HEK293 (cell line): Measurements from ENCODE around the gene ZSWIM6.
A peak's percentile ranks its signal among the peaks of the same experiment; 100 is the strongest.

Experiments used
- CTCF ChIA-PET: fragments of 350-600 bp; formaldehyde crosslinking; extraction: SDS; loops from one replicate; lab custom pipeline; 2021; ENCODE audit warnings: antibody characterized with exemption; lab: Yijun Ruan, JAX
- POLR2A ChIA-PET: fragments of 300-600 bp; formaldehyde crosslinking; extraction: SDS; loops from one replicate; lab custom pipeline; 2020; ENCODE audit warnings: antibody characterized with exemption, inconsistent platforms; lab: Yijun Ruan, JAX
- H3K27ac ChIP-seq: fragments of 200-500 bp; sonication (Bioruptor generic); 2 replicates; pipeline ENCODE4 v1.5.1; 2014; ENCODE audit warnings: low read depth, low read length, control low read depth, inconsistent platforms; ENCODE audit errors: extremely low read depth
- H3K36me3 ChIP-seq, 2 experiments: fragments of 200-500 bp in 1 of 2; sonication (Bioruptor generic) in 1 of 2; 1 replicate in 1 of 2; 2 replicates in 1 of 2; pipeline ENCODE4 v1.5.1; 2014 to 2017; ENCODE audit warnings: inconsistent platforms in 2 of 2, low read length in 2 of 2; ENCODE audit not compliant: control insufficient read depth in 2 of 2, insufficient read depth in 1 of 2
- H3K4me1 ChIP-seq: fragments of 200-500 bp; sonication (Bioruptor generic); 2 replicates; pipeline ENCODE4 v1.5.1; 2014; ENCODE audit warnings: mild to moderate bottlenecking, low read length, inconsistent platforms; ENCODE audit not compliant: control insufficient read depth, insufficient read depth
- H3K4me3 ChIP-seq: 2 replicates; pipeline ENCODE4 v1.5.1; 2011; ENCODE audit warnings: low read depth, mild to moderate bottlenecking, control low read depth, low read length, moderate library complexity
- H3K9me3 ChIP-seq: fragments of 200-500 bp; sonication (Bioruptor generic); 2 replicates; pipeline ENCODE4 v1.5.1; 2014; ENCODE audit warnings: low read depth, low read length, inconsistent platforms; ENCODE audit not compliant: control insufficient read depth, insufficient read depth
- BCL11B ChIP-seq: fragments of 450-650 bp; formaldehyde crosslinking; IDR thresholded peaks from 2 replicates; pipeline ENCODE4 v1.5.1; 2016; ENCODE audit warnings: low read depth, missing biosample characterization, missing genetic modification characterization
- GLI4 ChIP-seq: fragments of 450-650 bp; formaldehyde crosslinking; IDR thresholded peaks from 2 replicates; pipeline ENCODE4 v1.5.1; 2016; ENCODE audit warnings: missing biosample characterization, missing genetic modification characterization
- GLIS1 ChIP-seq: fragments of 450-650 bp; formaldehyde crosslinking; IDR thresholded peaks from 2 replicates; pipeline ENCODE4 v1.5.1; 2016; ENCODE audit warnings: missing biosample characterization, missing genetic modification characterization
- HIC1 ChIP-seq: fragments of 450-650 bp; formaldehyde crosslinking; IDR thresholded peaks from 2 replicates; pipeline ENCODE4 v1.5.1; 2016; ENCODE audit warnings: missing biosample characterization, missing genetic modification characterization
- PRDM6 ChIP-seq: fragments of 450-650 bp; formaldehyde crosslinking; IDR thresholded peaks from 2 replicates; pipeline ENCODE4 v1.5.1; 2017; ENCODE audit warnings: missing biosample characterization, missing genetic modification characterization
- SP3 ChIP-seq: fragments of 450-650 bp; formaldehyde crosslinking; IDR thresholded peaks from 2 replicates; pipeline ENCODE4 v1.5.1; 2016; ENCODE audit warnings: missing biosample characterization, missing genetic modification characterization
- SP7 ChIP-seq: fragments of 450-650 bp; formaldehyde crosslinking; IDR thresholded peaks from 2 replicates; pipeline ENCODE4 v1.5.1; 2016; ENCODE audit warnings: missing biosample characterization, missing genetic modification characterization
- ZBTB44 ChIP-seq: fragments of 450-650 bp; IDR thresholded peaks from 2 replicates; pipeline ENCODE4 v1.5.1; 2018; ENCODE audit warnings: missing biosample characterization, mild to moderate bottlenecking, missing genetic modification characterization
- ZNF174 ChIP-seq: fragments of 450-650 bp; formaldehyde crosslinking; IDR thresholded peaks from 2 replicates; pipeline ENCODE4 v1.5.0; 2017; ENCODE audit warnings: missing biosample characterization, mild to moderate bottlenecking, missing genetic modification characterization
- ZNF184 ChIP-seq: fragments of 450-650 bp; IDR thresholded peaks from 2 replicates; pipeline ENCODE4 v1.5.1; 2018; ENCODE audit warnings: missing biosample characterization, mild to moderate bottlenecking, missing genetic modification characterization
- ZNF354C ChIP-seq: fragments of 450-650 bp; formaldehyde crosslinking; IDR thresholded peaks from 2 replicates; pipeline ENCODE4 v1.5.1; 2016; ENCODE audit warnings: missing biosample characterization, missing genetic modification characterization, low read depth, borderline replicate concordance
- ZNF394 ChIP-seq: fragments of 450-650 bp; formaldehyde crosslinking; IDR thresholded peaks from 2 replicates; pipeline ENCODE4 v1.5.1; 2016; ENCODE audit warnings: missing biosample characterization, missing genetic modification characterization, mild to moderate bottlenecking, moderate library complexity, borderline replicate concordance
- ZNF501 ChIP-seq: fragments of 450-650 bp; formaldehyde crosslinking; IDR thresholded peaks from 2 replicates; pipeline ENCODE4 v1.5.1; 2016; ENCODE audit warnings: missing biosample characterization, missing genetic modification characterization
- ZNF510 ChIP-seq: fragments of 450-650 bp; formaldehyde crosslinking; IDR thresholded peaks from 2 replicates; pipeline ENCODE4 v1.5.1; 2018; ENCODE audit warnings: mild to moderate bottlenecking, missing genetic modification characterization, missing biosample characterization; ENCODE audit not compliant: insufficient replicate concordance
- ZNF514 ChIP-seq: fragments of 450-650 bp; formaldehyde crosslinking; IDR thresholded peaks from 2 replicates; pipeline ENCODE4 v1.5.1; 2016; ENCODE audit warnings: missing biosample characterization, missing genetic modification characterization
- ZNF629 ChIP-seq: fragments of 450-650 bp; formaldehyde crosslinking; IDR thresholded peaks from 2 replicates; pipeline ENCODE4 v1.5.1; 2017; ENCODE audit warnings: missing biosample characterization, missing genetic modification characterization
- ZNF747 ChIP-seq: fragments of 450-650 bp; formaldehyde crosslinking; IDR thresholded peaks from 2 replicates; pipeline ENCODE4 v1.5.1; 2016; ENCODE audit warnings: missing biosample characterization, missing genetic modification characterization

The ZSWIM6 gene

GRCh38 chr5:61493973-61494372 is 161.9 kb downstream of the ZSWIM6 start:
- ChIA-PET CTCF (no interaction called here), POLR2A (no interaction called here)
- Histone ChIP-seq H3K27ac (no peak overlapping the region), H3K4me3 (no peak overlapping the region), H3K36me3 (peaks cover 0 to 5% of the 10 kb centered on the region in 2 experiments; a peak in 2 of 3 replicates), H3K4me1 (no peaks in the 10 kb centered on the region), H3K9me3 (no peaks in the 10 kb centered on the region)
- TF ChIP-seq SP3 (no peak), ZNF354C (tag by site-specific recombination) (no peak), ZNF514 (tag by site-specific recombination) (no peak), ZNF501 (no peak), ZNF174 (tag by site-specific recombination) (no peak), PRDM6 (tag by site-specific recombination) (no peak), ZNF629 (no peak), HIC1 (tag by site-specific recombination) (no peak), BCL11B (tag by site-specific recombination) (no peak), GLIS1 (tag by site-specific recombination) (no peak), GLI4 (tag by site-specific recombination) (no peak), ZNF184 (tag by site-specific recombination) (no peak), SP7 (tag by site-specific recombination) (no peak), ZNF747 (no peak)

GRCh38 chr5:61496446-61496845 is 164.4 kb downstream of the ZSWIM6 start:
- H3K36me3 ChIP-seq = peaks cover 0 to 5% of the 10 kb centered on the region in 2 experiments; a peak in 2 of 3 replicates
- POLR2A ChIA-PET = no interaction called here
- H3K4me3 ChIP-seq = no peak overlapping the region
- no peaks in the 10 kb centered on the region for H3K4me1 ChIP-seq
- TF ChIP-seq ZNF510 (no peak), ZBTB44 (no peak), ZNF394 (tag by site-specific recombination) (no peak), PRDM6 (tag by site-specific recombination) (peak; percentile 48; the same call in 1 of the 2 replicates), ZNF501 (no peak)
- H3K9me3 ChIP-seq = no peaks in the 10 kb centered on the region
- no peak overlapping the region for H3K27ac ChIP-seq
- CTCF ChIA-PET = interaction anchor here (0.6 kb wide), 1 partner anchor 81 kb away, joined by 3 read pairs; no protein-coding TSS in a partner anchor
